Smooth muscle cell (in vitro differentiated cells): Measurements from ENCODE around the gene PTPRK. TPM values are rescaled to one million over a fixed set of nuclear protein-coding genes. Genes with fewer than 3 reads are reported as not detected.
"Not testable (repeated sequence)": the region's sequence is repeated elsewhere in the genome, so short reads cannot be mapped to it uniquely, and the experiment has no call there.

Source experiments
- DNase-seq: peaks from one replicate; lab custom pipeline; 2025; ENCODE audit not compliant: unreplicated experiment; lab: John Stamatoyannopoulos, UW
- H2AFZ ChIP-seq: fragments of 200-600 bp; sonication (generic); 2 replicates; pipeline ENCODE4 v1.6.0; 2016; ENCODE audit warnings: antibody characterized with exemption, low read depth, mild to moderate bottlenecking
- H3F3A ChIP-seq: fragments of 200-600 bp; sonication (generic); 2 replicates; pipeline ENCODE4 v1.6.0; 2017; ENCODE audit warnings: antibody characterized with exemption, low read depth
- H3K27ac ChIP-seq: fragments of 200-600 bp; sonication (generic); 2 replicates; pipeline ENCODE4 v1.5.1; 2016; ENCODE audit warnings: low read depth, mild to moderate bottlenecking
- H3K27me3 ChIP-seq: fragments of 200-600 bp; sonication (generic); 2 replicates; pipeline ENCODE4 v1.6.1; 2016; ENCODE audit warnings: low read depth, mild to moderate bottlenecking
- H3K36me3 ChIP-seq: fragments of 200-600 bp; sonication (generic); 2 replicates; pipeline ENCODE4 v1.5.1; 2016; ENCODE audit warnings: low read depth
- H3K4me1 ChIP-seq: fragments of 200-600 bp; sonication (generic); 2 replicates; pipeline ENCODE4 v1.5.1; 2016; ENCODE audit warnings: low read depth
- H3K4me2 ChIP-seq: fragments of 200-600 bp; sonication (generic); 2 replicates; pipeline ENCODE4 v1.6.0; 2016; ENCODE audit warnings: mild to moderate bottlenecking
- H3K4me3 ChIP-seq: fragments of 200-600 bp; sonication (generic); 2 replicates; pipeline ENCODE4 v1.5.1; 2016; ENCODE audit warnings: mild to moderate bottlenecking
- H3K79me2 ChIP-seq: fragments of 200-600 bp; sonication (generic); 2 replicates; pipeline ENCODE4 v1.6.0; 2016; ENCODE audit warnings: low read depth, mild to moderate bottlenecking
- H3K9ac ChIP-seq: fragments of 200-600 bp; sonication (generic); 2 replicates; pipeline ENCODE4 v1.6.0; 2016; ENCODE audit warnings: low read depth
- H3K9me3 ChIP-seq: fragments of 200-600 bp; sonication (generic); replicated peaks from 2 replicates; pipeline ENCODE4 v1.5.1; 2016; ENCODE audit warnings: low read depth
- H4K20me1 ChIP-seq: fragments of 200-600 bp; sonication (generic); 2 replicates; pipeline ENCODE4 v1.6.0; 2016; ENCODE audit warnings: low read depth
- WGBS: methylation state at CpG from one replicate; pipeline ENCODE4 v1.1.7; 2016; ENCODE audit warnings: low lambda C conversion rate; 5-methylcytosine and 5-hydroxymethylcytosine counted together
- polyA plus RNA-seq: library from polyadenylated mRNA; unstranded; fragments of >200 nt; fragmentation: Nextera tagmentation; extraction: Ambion mirVana; gene quantifications from 2 replicates; pipeline ENCODE4 v1.2.1, GENCODE V29; 2016
- total RNA-seq: library from RNA; depleted of rRNA; stranded (reverse); fragments of >200 nt; gene quantifications from 2 replicates; pipeline ENCODE4 v1.2.3, GENCODE V29; 2014
- TF ChIP-seq, protein P1 (sequence below): fragments of 200-600 bp; sonication (generic); IDR thresholded peaks from 2 replicates; pipeline ENCODE4 v1.5.1; 2017; ENCODE audit warnings: borderline replicate concordance, mild to moderate bottlenecking, antibody characterized with exemption; ENCODE audit not compliant: insufficient read depth, poor library complexity, severe bottlenecking

PTPRK gene
- total and polyA plus RNA-seq, 2 experiments from 2014 or later: 21.7 to 50.4 TPM

DNA sequence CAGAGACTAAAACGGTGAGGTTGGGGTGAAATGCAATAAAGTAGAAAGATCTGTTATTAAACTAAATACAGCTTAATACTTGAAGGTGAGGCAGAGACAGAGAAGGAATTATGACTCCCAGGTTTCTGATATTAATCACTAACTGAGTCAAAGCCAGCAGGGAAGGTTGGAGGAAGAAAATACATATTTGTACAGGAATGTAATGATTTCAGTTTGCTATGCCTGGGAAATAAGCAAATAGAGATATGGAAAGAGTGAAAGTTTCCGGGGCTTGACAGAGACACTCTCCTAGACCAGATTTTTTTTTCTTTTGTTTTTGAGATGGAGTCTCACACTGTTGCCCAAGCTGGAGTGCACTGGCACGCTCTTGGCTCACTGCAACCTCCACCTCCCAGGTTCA lies 76.8 kb downstream of the PTPRK start:
- Histone ChIP-seq H3K9ac (no peak overlapping the region), H3K9me3 (no peaks in the 10 kb centered on the region), H4K20me1 (peaks cover 26% of the 10 kb centered on the region), H3F3A (no peaks in the 10 kb centered on the region), H3K4me2 (no peak overlapping the region), H3K27ac (no peak overlapping the region), H3K27me3 (no peaks in the 10 kb centered on the region), H3K79me2 (peaks cover 29% of the 10 kb centered on the region), H3K36me3 (no peaks in the 10 kb centered on the region), H3K4me1 (no peaks in the 10 kb centered on the region), H2AFZ (no peak overlapping the region), H3K4me3 (no peak overlapping the region)
- TF ChIP-seq, protein P1, sequence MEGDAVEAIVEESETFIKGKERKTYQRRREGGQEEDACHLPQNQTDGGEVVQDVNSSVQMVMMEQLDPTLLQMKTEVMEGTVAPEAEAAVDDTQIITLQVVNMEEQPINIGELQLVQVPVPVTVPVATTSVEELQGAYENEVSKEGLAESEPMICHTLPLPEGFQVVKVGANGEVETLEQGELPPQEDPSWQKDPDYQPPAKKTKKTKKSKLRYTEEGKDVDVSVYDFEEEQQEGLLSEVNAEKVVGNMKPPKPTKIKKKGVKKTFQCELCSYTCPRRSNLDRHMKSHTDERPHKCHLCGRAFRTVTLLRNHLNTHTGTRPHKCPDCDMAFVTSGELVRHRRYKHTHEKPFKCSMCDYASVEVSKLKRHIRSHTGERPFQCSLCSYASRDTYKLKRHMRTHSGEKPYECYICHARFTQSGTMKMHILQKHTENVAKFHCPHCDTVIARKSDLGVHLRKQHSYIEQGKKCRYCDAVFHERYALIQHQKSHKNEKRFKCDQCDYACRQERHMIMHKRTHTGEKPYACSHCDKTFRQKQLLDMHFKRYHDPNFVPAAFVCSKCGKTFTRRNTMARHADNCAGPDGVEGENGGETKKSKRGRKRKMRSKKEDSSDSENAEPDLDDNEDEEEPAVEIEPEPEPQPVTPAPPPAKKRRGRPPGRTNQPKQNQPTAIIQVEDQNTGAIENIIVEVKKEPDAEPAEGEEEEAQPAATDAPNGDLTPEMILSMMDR: no peak
- no peak for DNase-seq
- 85% methylated on average over 3 of the region's 3 CpGs for WGBS

DNA sequence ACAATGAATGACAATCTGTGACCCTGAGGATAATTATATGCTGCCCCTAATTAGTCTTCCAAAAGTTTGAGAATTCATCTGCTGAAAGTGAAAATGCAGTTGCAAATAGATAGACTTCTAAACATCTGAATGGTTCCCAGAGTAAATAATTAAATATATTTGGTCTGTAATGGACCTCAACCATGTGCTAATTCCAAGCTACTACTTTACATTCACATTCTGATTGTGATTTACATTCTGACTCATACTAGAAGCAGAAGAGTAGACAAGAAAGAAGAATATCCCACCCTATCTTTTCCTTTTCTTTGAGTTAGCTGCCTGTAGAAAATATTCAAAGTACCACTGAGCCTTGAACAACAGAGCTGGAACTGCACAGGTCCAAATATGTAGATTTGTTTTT lies 80.8 kb downstream of the PTPRK start:
- no peak overlapping the region for H2AFZ ChIP-seq
- H3K4me1 ChIP-seq: no peaks in the 10 kb centered on the region
- no peak overlapping the region for H3K9ac ChIP-seq
- peaks cover 18% of the 10 kb centered on the region for H4K20me1 ChIP-seq
- H3K79me2 ChIP-seq: peaks cover 38% of the 10 kb centered on the region
- no peak overlapping the region for H3K27ac ChIP-seq
- H3K9me3 ChIP-seq: no peaks in the 10 kb centered on the region
- H3K4me3 ChIP-seq: no peak overlapping the region
- no peaks in the 10 kb centered on the region for H3K27me3 ChIP-seq
- H3K36me3 ChIP-seq: no peaks in the 10 kb centered on the region
- DNase-seq: no peak
- TF ChIP-seq, protein P1: no peak
- no peaks in the 10 kb centered on the region for H3F3A ChIP-seq
- H3K4me2 ChIP-seq: no peak overlapping the region

DNA sequence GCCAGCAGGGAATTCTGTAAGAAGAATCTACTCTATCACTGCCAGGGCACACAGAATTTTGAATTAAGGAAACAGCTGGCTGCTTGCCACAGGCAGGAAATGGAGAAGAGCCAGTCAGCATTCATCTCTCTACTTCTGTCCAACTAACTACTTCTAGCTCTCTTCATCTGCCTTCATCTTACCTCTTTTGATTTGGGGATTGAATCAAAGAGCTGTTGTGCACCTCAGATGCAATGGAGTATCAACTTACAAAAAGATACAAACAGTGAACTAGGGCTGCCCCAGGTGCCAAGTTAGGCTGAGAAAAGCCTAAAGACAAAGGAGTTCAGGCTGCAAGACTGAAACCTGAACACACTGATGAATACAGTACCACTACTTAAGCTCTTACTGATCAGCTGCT lies 82.0 kb downstream of the PTPRK start:
- no peak overlapping the region for H3K4me2 ChIP-seq
- no peak for DNase-seq
- H3K4me3 ChIP-seq: no peak overlapping the region
- H3K4me1 ChIP-seq: no peaks in the 10 kb centered on the region
- no peaks in the 10 kb centered on the region for H3K9me3 ChIP-seq
- H3K27me3 ChIP-seq: no peaks in the 10 kb centered on the region
- no peak overlapping the region for H3K9ac ChIP-seq
- no peak overlapping the region for H3K27ac ChIP-seq
- H2AFZ ChIP-seq: no peak overlapping the region
- TF ChIP-seq, protein P1: no peak
- H3K36me3 ChIP-seq: no peaks in the 10 kb centered on the region
- peaks cover 38% of the 10 kb centered on the region for H3K79me2 ChIP-seq
- peaks cover 8% of the 10 kb centered on the region for H4K20me1 ChIP-seq
- no peaks in the 10 kb centered on the region for H3F3A ChIP-seq

DNA sequence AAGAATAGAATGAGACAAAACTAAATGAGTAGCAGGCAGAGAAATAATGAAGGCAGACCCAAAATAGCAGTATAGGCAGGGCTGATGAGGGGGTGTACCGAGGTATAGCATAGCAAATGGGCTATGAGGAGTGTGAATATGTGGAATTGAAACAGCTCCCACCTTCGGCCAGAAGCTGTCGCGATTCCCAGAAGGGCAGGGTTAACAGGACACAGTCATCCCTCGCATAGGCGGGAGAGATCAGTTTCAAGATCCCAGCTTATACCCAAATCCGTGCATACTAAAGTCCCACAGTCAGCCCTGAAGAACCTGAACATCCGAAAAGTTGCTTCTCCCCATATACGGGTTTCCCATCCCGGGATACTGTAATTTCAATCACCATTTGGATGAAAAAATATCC lies 82.7 kb downstream of the PTPRK start:
- Histone ChIP-seq H3K4me2 (no peak overlapping the region), H3K27ac (no peak overlapping the region), H3K9ac (no peak overlapping the region), H3K4me3 (no peak overlapping the region), H3K36me3 (no peaks in the 10 kb centered on the region), H4K20me1 (peaks cover 8% of the 10 kb centered on the region), H3K9me3 (no peaks in the 10 kb centered on the region), H3K4me1 (no peaks in the 10 kb centered on the region), H3K79me2 (peaks cover 38% of the 10 kb centered on the region), H2AFZ (no peak overlapping the region), H3F3A (no peaks in the 10 kb centered on the region), H3K27me3 (no peaks in the 10 kb centered on the region)
- TF ChIP-seq, protein P1: no peak
- no peak for DNase-seq
- WGBS: 91% methylated on average over 10 of the region's 10 CpGs

DNA sequence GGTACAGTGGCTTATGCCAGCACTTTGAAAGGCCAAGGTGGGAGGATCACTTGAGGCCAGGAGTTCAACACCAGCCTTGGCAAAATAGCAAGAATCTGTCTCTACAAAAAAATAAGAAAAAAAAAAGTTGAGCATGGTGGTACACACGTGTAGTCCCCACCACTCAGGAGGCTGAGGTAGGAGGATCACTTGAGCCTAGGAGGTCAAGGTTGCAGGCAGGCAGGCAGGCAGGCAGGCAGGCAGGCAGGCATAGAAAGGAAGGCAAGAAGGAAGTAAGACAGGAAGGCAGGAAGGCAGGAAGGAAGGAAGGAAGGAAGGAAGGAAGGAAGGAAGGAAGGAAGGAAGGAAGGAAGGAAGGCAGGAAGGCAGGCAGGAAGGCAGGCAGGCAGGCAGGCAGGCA lies 85.6 kb downstream of the PTPRK start:
- H3K9me3 ChIP-seq, H3K27ac ChIP-seq, H4K20me1 ChIP-seq, DNase-seq, H3K9ac ChIP-seq, H3F3A ChIP-seq, H3K4me3 ChIP-seq, H2AFZ ChIP-seq, H3K36me3 ChIP-seq, H3K27me3 ChIP-seq, H3K4me2 ChIP-seq: not testable (repeated sequence)
- H3K4me1 ChIP-seq: peaks cover 17% of the 10 kb centered on the region
- peaks cover 29% of the 10 kb centered on the region for H3K79me2 ChIP-seq
- WGBS: 78% methylated on average over 1 of the region's 1 CpG
